Testis (tissue), 2 donors: ENCODE data around the gene YBX2.

ENCODE experiments used
- CTCF ChIP-seq, 3 experiments: fragments of 450-650 bp in 2 of 3; fragments of 200-600 bp in 1 of 3; sonication (generic) in 1 of 3; IDR thresholded peaks; one replicate each; pipeline ENCODE4 v1.5.1; 2016 to 2019; ENCODE audit warnings: antibody characterized with exemption in 3 of 3, mild to moderate bottlenecking in 2 of 3, moderate library complexity in 1 of 3
- POLR2A ChIP-seq: fragments of 450-650 bp; IDR thresholded peaks from one replicate; pipeline ENCODE4 v1.6.1; 2017; ENCODE audit warnings: antibody characterized with exemption, mild to moderate bottlenecking, moderate library complexity

- no peak for TF ChIP-seq POLR2A
- TF ChIP-seq CTCF (IDR thresholded peaks at IDR 0.05), result no peak
These were observed 1.7 kb downstream of the YBX2 start for GRCh38 chr17:7292729-7293128.
